Medulla oblongata (tissue), 1 donor: ENCODE results near the gene CCDC9B.

Experiments
- DNase-seq: peaks from one replicate; pipeline ENCODE4 v3.0.0-alpha.2; 2015; ENCODE audit errors: extremely low spot score

The CCDC9B gene

GRCh38 chr15:40290918-40291574 lies 49.7 kb downstream of the CCDC9B start:
- DNase-seq = no peak

DNA sequence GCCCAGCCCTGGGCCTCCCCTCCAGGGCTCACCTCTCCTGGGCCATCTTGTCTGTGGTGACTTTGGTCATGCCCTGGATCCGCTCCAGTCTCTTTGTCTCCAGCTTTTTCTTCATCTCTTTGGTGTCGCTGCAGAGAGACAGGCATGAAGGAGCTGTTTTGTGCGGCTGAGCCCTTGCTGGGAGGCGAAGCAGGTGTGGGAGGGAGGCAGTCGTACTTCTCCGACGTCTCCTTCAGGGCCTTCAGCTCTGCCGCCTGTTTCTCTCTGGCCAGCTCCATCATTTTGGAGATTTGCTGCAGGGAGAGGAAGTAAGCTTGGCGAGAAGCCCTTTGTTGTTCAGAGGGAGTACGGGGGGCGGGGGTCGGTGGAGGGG lies 50.2 kb downstream of the CCDC9B start:
- DNase-seq = no peak

DNA sequence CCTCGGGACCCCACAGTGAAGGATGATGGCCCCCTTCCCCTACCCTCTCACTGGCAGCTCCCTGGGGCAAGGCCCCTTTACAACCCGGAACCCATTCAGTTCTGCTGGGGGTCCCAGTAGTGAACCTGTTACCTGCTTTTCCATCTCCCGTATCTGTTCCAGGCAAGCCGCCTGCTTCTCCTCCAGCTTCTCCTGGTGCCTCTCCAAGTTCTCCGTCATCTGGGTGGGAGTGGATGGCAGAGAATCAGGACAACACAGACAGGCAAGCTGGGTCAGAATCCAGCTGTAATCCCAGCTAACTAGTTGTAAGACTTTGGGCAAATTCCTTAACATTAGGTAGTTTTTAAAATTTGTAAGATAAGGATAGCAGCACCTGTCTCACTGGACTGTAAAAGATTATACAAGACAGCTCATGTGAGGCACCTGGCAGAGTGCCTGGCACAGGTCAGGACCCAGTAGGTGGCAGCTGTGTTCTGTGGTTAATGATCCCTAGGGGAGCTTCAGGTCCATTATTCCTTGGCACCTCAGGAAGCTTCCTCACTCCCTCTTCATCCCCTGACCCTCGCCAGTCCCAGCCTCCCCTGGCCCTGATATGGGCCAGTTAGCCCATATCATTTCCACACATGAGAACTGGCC lies 51.5 kb downstream of the CCDC9B start:
- DNase-seq = no peak

GRCh38 chr15:40287968-40288367 lies 52.8 kb downstream of the CCDC9B start:
- no peak for DNase-seq

DNA sequence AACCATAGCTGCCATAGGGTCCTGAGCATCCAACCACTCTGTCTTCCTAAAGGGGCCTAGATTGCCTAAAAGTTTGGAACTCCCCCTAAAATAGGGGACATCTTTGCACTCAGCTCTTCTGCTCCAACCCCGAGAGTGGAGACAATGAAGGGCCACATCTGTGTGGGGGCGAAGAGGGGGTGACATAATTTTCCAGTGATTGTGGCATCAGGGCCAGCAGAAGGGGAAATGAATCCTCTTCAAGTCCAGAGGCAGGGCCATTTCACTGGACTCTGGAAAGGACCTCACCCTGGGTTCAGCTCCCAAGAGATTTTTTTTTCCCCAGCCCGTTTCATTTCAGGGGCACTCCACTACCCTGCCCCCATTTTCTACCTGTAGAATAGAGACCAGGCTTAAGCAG lies 53.2 kb downstream of the CCDC9B start:
- no peak for DNase-seq

DNA sequence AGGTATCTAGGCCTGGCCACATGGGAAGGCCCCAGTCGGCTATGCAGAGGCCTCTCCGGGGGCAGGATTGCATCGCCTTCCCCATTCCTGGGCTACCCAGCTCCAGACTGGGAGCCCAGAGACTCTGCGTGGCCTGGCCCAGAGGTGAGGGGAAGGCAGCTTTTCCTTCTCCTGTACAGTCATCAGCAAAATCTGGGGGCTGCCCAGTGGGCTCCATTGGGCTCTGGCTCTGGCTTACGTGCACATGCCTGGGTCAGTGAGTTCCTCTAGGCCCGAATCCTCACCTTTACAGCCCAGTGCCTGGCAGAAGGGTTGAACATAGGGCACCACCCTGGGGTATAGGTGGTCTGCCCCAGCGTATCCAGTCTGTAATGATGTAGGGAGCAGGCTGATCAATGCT lies 53.9 kb downstream of the CCDC9B start:
- no peak for DNase-seq

DNA sequence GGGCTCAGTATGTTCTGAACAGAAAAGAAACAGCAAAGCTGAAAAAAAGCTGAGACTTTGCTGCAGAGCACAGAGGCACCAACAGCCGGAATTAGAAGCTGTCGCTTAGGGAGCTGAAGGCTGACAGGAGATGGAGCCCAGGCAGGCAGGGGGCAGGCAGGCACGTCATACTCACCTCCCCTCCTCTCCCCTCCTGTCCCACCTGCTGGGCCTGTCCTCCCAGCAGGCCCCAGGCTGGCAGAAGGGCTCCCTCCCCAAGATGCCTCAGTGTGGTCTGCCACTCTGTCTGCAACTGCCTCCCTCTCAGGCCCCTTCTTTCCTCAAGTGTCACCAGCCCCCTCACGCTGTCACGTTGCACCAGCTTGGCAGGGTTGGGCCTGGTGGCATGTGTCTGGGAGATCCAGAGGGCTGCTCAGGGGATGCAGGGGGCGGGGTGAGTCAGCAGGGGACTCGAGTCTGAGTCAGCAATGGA lies 54.6 kb downstream of the CCDC9B start:
- no peak for DNase-seq

DNA sequence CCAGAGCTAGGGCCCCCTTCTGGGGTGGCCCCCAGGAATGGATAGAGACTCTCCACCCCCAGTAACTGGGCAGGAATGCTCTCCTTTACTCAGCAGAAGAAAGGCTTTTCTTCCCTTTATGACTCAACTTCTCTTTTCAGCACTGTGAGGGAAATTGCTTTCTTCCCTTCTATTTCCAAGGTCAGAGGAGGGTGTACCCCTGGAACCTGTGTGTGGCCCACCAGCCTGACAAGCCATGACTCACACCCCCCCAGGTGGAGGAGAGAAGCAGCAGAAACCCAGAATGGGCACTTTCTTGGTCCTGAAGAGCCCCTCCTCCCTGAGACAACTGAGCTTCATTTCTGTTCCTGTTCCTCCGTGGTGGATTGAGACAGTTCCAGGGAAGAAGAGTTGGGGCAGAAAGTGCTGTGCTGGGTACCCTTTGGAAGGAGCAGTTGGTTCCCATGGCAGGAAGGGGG lies 55.2 kb downstream of the CCDC9B start:
- no peak for DNase-seq

- DNase-seq = no peak
These were observed 55.6 kb downstream of the CCDC9B start for GRCh38 chr15:40285151-40285550.

GRCh38 chr15:40283615-40284300 lies 57.0 kb downstream of the CCDC9B start:
- DNase-seq = no peak

- DNase-seq = no peak
These were observed 57.7 kb downstream of the CCDC9B start, which contains the start of gene ANKRD63 for GRCh38 chr15:40282869-40283614. ANKRD63 (minus strand) TSS chr15:40283064; CDS start chr15:40282586, 478 bp downstream.

GRCh38 chr15:40282147-40282868 lies 58.4 kb downstream of the CCDC9B start:
- DNase-seq = no peak

- DNase-seq = no peak
These were observed 59.0 kb downstream of the CCDC9B start for GRCh38 chr15:40281801-40282146.
